ENCODE measurements around the gene DNAJC4.

DNAJC4 gene

GRCh38 chr11:64230985-64231365 is 627 bp downstream of the DNAJC4 start:
- DNase-seq: no peak

- DNase-seq: no peak
Measured at GRCh38 chr11:64231546-64231945, 1.2 kb downstream of the DNAJC4 start.

- DNase-seq: no peak
Measured at GRCh38 chr11:64232182-64232966, 2.0 kb downstream of the DNAJC4 start.

- no peak for DNase-seq
Measured at GRCh38 chr11:64232967-64233315, 2.6 kb downstream of the DNAJC4 start.

GRCh38 chr11:64233913-64234586 is 3.7 kb downstream of the DNAJC4 start, which contains the start of gene VEGFB:
VEGFB (plus strand) TSS chr11:64234584; CDS start chr11:64234834, 250 bp downstream.
- DNase-seq: no peak

- DNase-seq: no peak
Measured at GRCh38 chr11:64234647-64235379, 4.5 kb downstream of the DNAJC4 start.

GRCh38 chr11:64235437-64236161 is 5.3 kb downstream of the DNAJC4 start:
- no peak for DNase-seq

- DNase-seq: no peak
Measured at GRCh38 chr11:64237484-64237951, 7.2 kb downstream of the DNAJC4 start.

GRCh38 chr11:64238076-64238475 is 7.7 kb downstream of the DNAJC4 start:
- no peak for DNase-seq

- DNase-seq: no peak
Measured at GRCh38 chr11:64238999-64239398, 8.7 kb downstream of the DNAJC4 start.

GRCh38 chr11:64239662-64240434 is 9.5 kb downstream of the DNAJC4 start:
- no peak for DNase-seq

GRCh38 chr11:64240435-64241240 is 10.3 kb downstream of the DNAJC4 start, which contains the start of gene FKBP2:
FKBP2 (plus strand) TSS chr11:64241095; CDS start chr11:64242388, 1,293 bp downstream.
- peak; percentile 48 for DNase-seq

- DNase-seq: no peak
Measured at GRCh38 chr11:64241241-64241490, 10.8 kb downstream of the DNAJC4 start.

- peak; percentile 71 for DNase-seq
Measured at GRCh38 chr11:64241491-64242374, 11.4 kb downstream of the DNAJC4 start.

- DNase-seq: no peak
Measured at GRCh38 chr11:64243236-64243854, 13.0 kb downstream of the DNAJC4 start.

- DNase-seq: no peak
Measured at GRCh38 chr11:64244107-64244506, 13.8 kb downstream of the DNAJC4 start.

GRCh38 chr11:64244966-64245365 is 14.6 kb downstream of the DNAJC4 start:
- DNase-seq: no peak

- DNase-seq: no peak
Measured at GRCh38 chr11:64245401-64245796, 15.1 kb downstream of the DNAJC4 start.

- no peak for DNase-seq
Measured at GRCh38 chr11:64245797-64246620, 15.7 kb downstream of the DNAJC4 start.
